Activated CD8-positive, alpha-beta memory T cell treated with anti-CD3 and anti-CD28 coated beads, Interleukin-2, amount 50 U/mL, for 1 hour (primary cell): Measurements from ENCODE around the gene NUP50.

Experiments used
- DNase-seq: peaks from one replicate; pipeline ENCODE4 v3.0.0-alpha.2; 2020; ENCODE audit errors: extremely low read depth

NUP50 gene

GRCh38 chr22:45210577-45210976 is 46.9 kb downstream of the NUP50 start:
- no peak for DNase-seq

- no peak for DNase-seq
Observed at GRCh38 chr22:45210991-45211390, 47.3 kb downstream of the NUP50 start.

DNA sequence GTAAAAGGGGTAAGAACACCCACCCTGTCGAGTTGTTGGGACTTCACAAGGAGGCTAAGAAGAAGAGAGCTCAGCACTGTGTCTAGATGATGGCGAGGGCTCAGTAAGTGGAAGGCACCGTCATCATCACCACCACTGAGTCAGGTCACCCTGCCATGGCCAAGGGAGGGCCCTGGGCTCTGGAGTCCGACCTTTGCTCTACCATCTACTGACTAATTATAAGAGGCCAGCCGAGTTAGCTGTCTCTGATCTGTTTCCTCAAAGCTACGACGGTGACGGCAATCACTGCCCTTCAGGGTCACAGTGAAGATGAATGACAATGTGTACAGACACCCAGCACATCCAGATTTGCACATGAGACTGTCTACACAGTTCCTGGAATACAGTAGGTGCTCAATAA is 47.7 kb downstream of the NUP50 start:
- no peak for DNase-seq

- no peak for DNase-seq
Observed at GRCh38 chr22:45211848-45212247, 48.1 kb downstream of the NUP50 start.

- no peak for DNase-seq
Observed at GRCh38 chr22:45212306-45212709, 48.6 kb downstream of the NUP50 start.

- DNase-seq, result no peak
Observed at GRCh38 chr22:45212992-45213751, 49.4 kb downstream of the NUP50 start.

- no peak for DNase-seq
Observed at GRCh38 chr22:45216133-45217003, 52.6 kb downstream of the NUP50 start.

DNA sequence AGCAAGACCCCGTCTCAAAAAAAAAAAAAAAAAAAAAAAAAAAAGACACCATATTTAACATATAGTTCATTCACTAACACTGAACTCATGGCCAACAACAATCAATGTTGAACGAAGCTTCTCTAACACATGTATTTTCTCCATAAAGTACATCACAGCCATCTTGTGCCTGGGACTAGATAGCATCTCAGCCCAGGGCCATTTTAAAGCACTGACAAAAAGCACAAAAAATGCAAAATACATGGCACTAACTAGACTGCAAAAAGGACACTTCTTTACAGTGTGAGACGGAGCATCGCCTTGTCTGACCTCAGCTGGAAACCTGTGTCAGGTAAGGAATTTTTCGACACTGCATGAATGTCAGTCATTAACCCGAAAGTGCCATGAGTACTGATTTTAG is 53.6 kb downstream of the NUP50 start:
- no peak for DNase-seq

DNA sequence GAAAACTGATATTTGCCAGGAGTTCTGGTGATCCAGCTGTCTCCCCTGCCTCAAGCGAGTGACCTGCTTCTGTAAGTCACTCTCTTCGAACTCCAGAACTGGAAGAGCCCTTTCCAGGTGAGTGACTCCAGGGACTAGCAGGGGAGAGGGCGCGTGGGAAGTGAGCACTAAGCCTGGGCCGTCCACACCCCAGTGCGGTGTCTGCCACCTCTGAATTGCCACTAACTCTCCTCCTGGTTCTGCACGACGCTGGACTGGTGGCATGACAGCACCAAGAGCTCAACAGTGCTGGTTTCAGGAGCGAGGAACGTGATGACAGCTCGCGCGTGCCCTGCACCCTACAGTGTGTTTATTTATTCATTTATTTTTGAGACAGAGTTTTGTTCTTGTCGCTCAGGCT is 54.1 kb downstream of the NUP50 start:
- DNase-seq, result no peak

DNA sequence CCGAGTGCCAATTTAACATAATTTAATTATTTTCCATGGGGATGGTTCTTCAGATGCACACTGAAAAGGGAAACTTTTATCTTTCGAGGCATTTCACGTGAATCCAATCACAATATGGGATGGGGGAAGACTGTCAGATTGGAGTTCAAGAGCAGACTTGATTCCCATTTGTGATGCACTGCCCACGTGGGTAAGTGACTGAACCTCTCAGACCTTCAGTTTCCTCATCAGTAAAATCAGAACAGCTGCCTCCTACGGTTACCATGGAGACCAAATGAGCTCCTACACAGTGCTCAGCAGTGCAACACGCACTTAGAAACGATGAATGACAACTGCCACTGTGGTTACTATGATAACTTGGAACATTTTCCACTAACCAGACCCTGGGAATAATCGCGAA is 55.3 kb downstream of the NUP50 start:
- no peak for DNase-seq

GRCh38 chr22:45221201-45221600 is 57.5 kb downstream of the NUP50 start:
- DNase-seq, result no peak

DNA sequence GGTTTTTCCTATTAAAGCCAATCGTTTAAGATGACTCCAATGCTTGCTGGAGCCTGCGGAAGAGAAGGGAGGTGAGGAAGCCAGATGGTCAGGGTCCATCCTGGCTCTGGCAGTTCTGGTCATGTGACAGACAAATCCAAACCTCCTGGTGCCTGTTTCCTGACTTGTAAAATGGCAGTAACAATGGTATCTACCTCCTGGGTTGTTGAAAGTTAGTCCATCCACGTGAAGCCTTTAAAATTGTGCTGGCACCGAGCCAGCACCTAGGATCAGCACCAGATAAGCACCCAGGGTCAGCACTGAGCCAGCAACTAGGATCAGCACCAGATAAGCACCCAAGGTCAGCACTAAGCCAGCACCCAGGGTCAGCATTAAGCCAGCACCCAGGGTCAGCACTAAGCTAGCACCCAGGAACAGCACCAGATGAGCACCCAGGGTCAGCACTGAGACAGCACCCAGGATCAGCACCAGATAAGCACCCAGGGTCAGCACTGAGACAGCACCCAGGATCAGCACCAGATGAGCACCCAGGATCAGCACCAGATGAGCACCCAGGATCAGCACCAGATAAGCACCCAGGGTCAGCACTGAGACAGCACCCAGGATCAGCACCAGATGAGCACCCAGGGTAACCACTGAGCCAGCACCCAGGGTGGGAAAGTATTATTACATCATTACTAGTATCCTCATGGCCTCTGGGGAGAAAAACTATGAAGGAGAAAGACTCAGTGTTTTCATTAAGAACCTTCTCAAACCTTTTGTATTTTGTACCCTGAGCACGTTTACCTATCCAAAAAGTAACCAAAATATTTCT is 59.8 kb downstream of the NUP50 start:
- no peak for DNase-seq

DNA sequence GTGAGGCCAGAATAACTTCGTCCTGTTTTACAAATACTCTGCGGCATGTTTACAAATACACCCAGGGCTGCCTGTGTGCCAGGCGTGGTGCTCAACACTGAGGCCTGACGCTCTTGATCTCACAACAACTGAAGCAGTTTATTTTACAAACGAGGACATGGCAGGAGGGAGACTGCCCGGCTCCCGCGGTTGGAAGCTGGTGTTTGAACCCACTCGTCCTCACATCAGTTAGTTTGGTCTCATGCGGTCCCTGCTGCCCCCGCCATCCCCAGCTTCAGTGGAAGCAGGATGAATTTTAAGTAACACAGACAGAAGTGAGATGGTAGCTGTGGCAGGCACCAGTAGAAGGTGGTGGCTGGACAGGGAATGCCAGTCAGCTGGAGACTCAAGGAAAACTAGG is 60.6 kb downstream of the NUP50 start:
- no peak for DNase-seq

- DNase-seq, result no peak
Observed at GRCh38 chr22:45224988-45225731, 61.4 kb downstream of the NUP50 start.

DNA sequence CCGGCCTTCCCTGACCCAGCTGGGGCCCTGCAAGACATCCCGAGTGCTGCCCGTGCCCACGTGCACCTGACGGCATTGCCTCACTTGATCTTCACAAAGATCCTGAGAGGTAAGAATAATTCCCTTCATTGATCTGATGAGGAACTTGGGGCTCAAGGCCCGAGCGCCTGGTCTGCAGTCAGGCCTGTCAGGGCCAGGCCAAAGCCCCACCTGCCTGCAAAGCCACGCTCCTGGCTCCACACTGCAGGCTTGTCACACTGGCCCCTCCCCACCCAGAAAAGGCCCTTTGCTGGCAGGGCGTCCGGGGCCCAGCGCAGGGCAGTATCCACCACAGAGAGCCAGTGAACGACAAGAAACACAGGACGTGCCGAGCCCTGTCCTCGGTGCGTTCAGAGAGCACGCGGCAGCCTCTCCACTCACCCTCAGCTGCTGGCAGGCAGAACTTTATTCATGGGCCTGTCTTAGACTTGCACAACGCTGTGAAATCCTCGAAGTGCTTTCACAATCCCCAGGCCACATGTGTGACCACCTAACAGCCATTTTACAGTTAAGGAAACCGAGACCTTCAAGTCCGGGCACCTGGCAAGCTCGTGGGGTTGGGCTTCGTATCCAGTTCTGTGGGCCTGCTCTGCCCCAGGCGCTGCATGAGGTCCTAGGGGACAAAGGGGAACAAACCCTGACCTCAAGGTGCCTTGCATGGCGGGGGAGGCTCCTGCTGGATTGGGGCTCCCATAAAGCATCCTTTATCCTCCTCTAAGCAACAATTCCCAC is 62.2 kb downstream of the NUP50 start:
- DNase-seq, result no peak

DNA sequence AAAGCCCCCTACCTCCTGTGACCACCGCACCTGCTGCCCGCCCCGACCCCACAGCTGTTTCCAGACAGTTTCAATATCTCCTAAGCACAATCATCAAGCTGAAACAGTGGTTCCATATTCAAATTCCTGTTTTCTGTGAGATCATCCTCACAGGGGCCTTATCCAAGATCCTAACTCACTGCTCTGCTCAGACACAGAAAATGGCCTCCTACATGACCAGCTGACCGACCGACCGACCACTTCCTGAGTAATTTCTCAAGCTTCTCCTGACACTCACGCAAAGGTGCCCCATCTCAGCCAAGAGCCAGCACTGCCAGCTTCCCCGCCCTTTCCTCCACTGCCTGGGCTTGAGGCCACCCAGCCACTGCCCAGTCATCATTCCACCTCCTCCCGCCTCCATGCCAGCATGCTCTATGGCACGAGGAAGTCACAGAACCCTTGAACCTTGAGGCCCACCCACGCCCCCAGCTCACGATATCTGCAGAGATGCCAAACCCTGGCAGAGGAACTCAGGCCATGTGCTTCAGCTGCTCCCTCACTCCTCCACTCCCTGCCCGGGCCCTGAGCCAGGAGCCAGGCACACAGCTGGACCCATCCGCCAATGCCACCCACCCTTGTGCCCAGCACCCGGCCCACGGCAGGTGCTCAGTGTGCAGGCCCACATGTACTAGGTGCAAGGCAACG is 62.9 kb downstream of the NUP50 start:
- DNase-seq, result no peak

GRCh38 chr22:45227645-45228400 is 64.1 kb downstream of the NUP50 start:
- DNase-seq, result no peak

DNA sequence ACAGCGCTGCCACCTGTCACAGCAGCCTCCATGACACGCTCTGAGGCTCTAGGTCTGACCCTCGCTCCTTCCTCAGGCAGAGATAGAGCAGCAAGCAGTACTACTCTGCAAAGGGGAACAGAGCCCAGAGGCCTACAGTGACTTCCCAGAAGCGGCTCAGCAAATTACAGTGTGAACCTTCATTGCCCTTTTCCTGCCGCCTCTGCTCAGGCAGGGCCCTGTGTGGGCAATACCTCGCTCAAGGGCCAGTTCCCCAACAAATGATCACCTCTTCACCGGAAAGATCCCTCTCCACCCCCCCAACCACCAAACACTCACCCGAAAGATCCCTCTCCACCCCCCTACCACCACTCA is 64.7 kb downstream of the NUP50 start:
- no peak for DNase-seq

GRCh38 chr22:45229181-45229580 is 65.5 kb downstream of the NUP50 start:
- DNase-seq, result no peak
